ENCODE measurements around the gene PDIA5. TPM values are rescaled to one million over a fixed set of nuclear protein-coding genes. Genes with fewer than 3 reads are reported as not detected.

PDIA5 gene
- total and polyA plus RNA-seq, 11 donors = 3.3 to 16.3 (median 6.4) TPM

DNA sequence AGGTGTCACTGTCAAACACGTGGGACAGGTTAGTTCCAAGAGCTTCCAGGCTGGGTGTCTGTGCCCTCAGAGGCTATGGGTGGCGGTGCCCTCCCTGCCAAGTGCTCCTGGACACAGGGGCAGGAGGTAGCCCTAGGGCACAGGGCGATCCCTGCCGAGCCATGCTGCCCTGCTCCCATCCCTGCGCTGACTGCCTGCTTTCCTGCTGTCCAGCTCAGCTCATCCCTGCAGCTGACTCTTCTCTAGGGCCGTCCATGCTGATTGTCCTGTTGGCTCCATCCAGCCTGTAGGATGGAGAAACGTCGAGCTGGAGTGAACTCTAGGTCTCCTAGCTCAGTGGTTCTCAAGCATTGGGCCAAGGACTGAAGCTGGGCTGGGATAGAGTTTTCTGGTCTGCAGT lies 3.7 kb downstream of the PDIA5 start:
- no peaks in the 10 kb centered on the region for H3K27me3 ChIP-seq
- no peak for TF ChIP-seq POLR2A (IDR thresholded peaks at IDR 0.05)
- no peaks in the 10 kb centered on the region for H3K36me3 ChIP-seq
- ATAC-seq = no peak
- no peak overlapping the region for H3K4me3 ChIP-seq
- H3K27ac ChIP-seq = peak overlapping the region in 1 of 12 donors; percentile 59
- no peaks in the 10 kb centered on the region for H3K9me3 ChIP-seq
- no peak for DNase-seq
- 76 to 84% (median 81%) methylated on average over 8 of the region's 8 CpGs for WGBS, 4 donors
- intact Hi-C loops (cut with DNase I) = no loop called here
- H3K4me1 ChIP-seq = peaks cover 0 to 45% (median 26%) of the 10 kb centered on the region in 12 donors

DNA sequence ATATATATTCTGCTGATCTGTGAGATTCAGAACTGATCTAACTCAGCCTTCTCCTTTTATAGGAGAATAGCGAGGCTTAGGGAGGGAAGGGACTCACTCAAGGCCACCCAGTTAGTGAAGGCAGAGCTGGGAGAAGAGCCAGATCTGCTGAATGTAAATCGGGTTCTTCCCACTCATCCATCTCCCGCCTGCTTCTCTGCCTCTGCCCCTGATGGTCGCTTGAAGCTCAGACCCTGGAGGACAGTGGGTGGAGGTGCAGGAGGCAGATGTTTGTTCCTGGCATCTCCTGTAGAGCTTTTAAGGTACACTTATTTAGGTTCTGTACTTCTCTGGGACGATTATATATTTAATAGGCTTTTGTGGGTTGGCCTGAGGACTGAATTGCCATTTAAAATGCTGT lies 4.3 kb downstream of the PDIA5 start:
- peaks cover 0 to 50% (median 26%) of the 10 kb centered on the region in 12 donors for H3K4me1 ChIP-seq
- TF ChIP-seq CTCF (IDR thresholded peaks at IDR 0.05) (no peak), POLR2A (IDR thresholded peaks at IDR 0.05) (no peak)
- no peaks in the 10 kb centered on the region for H3K9me3 ChIP-seq
- H3K36me3 ChIP-seq = no peaks in the 10 kb centered on the region
- peak overlapping the region in 3 of 12 donors; percentile 13 to 59 (median 20) for H3K27ac ChIP-seq
- H3K27me3 ChIP-seq = no peaks in the 10 kb centered on the region
- no peak for ATAC-seq
- WGBS, 4 donors = 68 to 69% (median 69%) methylated on average over 5 of the region's 5 CpGs
- intact Hi-C loops (cut with DNase I) = no loop called here
- no peak for DNase-seq
- no peak overlapping the region for H3K4me3 ChIP-seq

- Histone ChIP-seq H3K27me3 (no peaks in the 10 kb centered on the region), H3K4me3 (no peak overlapping the region), H3K27ac (peak overlapping the region in 3 of 12 donors; percentile 13 to 59 (median 20)), H3K4me1 (peaks cover 0 to 52% (median 30%) of the 10 kb centered on the region in 12 donors), H3K36me3 (no peaks in the 10 kb centered on the region), H3K9me3 (no peaks in the 10 kb centered on the region)
- WGBS, 4 donors = 60 to 66% (median 64%) methylated on average over 7 of the region's 7 CpGs
- intact Hi-C loops (cut with DNase I) = no loop called here
- ATAC-seq (no peak), DNase-seq (no peak)
- TF ChIP-seq POLR2A (IDR thresholded peaks at IDR 0.05) (no peak), CTCF (IDR thresholded peaks at IDR 0.05) (no peak)
Measured at GRCh38 chr3:123071581-123071980, 4.8 kb downstream of the PDIA5 start.

GRCh38 chr3:123072152-123072551 lies 5.3 kb downstream of the PDIA5 start:
- Histone ChIP-seq H3K4me3 (no peak overlapping the region), H3K4me1 (peaks cover 0 to 55% (median 35%) of the 10 kb centered on the region in 12 donors), H3K27ac (peak overlapping the region in 2 of 12 donors; percentile 13 to 59), H3K27me3 (no peaks in the 10 kb centered on the region), H3K36me3 (no peaks in the 10 kb centered on the region), H3K9me3 (no peaks in the 10 kb centered on the region)
- ATAC-seq (no peak), DNase-seq (no peak)
- intact Hi-C loops (cut with DNase I) = no loop called here
- WGBS, 4 donors = 66 to 78% (median 76%) methylated on average over 5 of the region's 5 CpGs
- no peak for TF ChIP-seq CTCF (IDR thresholded peaks at IDR 0.05)
- no peak for TF ChIP-seq POLR2A (IDR thresholded peaks at IDR 0.05)

DNA sequence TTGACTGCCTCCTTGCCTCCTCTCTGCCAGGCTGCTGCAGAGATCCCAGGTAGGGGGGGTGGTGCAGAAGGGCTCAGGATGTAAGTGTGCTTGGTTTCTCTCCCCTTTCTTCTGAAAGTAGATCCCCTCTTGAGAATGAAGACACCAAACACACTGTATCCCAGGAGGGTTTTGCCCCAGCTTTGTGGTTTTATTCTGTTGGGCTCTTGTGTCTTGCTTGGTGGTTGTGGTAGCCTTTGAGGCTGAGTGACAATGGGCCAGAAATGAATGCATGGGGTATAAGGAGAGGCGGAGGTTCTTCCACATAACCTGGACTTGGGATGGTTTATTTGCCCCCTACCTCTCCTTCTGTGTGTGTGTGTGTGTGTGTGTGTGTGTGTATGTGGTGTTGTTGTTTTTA lies 5.7 kb downstream of the PDIA5 start:
- DNase-seq = no peak
- H3K9me3 ChIP-seq = no peaks in the 10 kb centered on the region
- no peaks in the 10 kb centered on the region for H3K27me3 ChIP-seq
- H3K4me1 ChIP-seq = peaks cover 0 to 55% (median 37%) of the 10 kb centered on the region in 12 donors
- 58 to 97% (median 94%) methylated on average over 1 of the region's 1 CpG for WGBS, 4 donors
- intact Hi-C loops (cut with DNase I) = no loop called here
- H3K4me3 ChIP-seq = no peak overlapping the region
- peak overlapping the region in 1 of 12 donors; percentile 59 for H3K27ac ChIP-seq
- ATAC-seq = no peak
- TF ChIP-seq POLR2A (IDR thresholded peaks at IDR 0.05) (no peak), CTCF (IDR thresholded peaks at IDR 0.05) (no peak)
- no peaks in the 10 kb centered on the region for H3K36me3 ChIP-seq

Measured in heart left ventricle (tissue), 16 donors.